K562 (cell line): ENCODE data around the gene DCLK2.

Experiments used
- CEBPG ChIP-seq, 3 experiments: fragments of 200-800 bp in 1 of 3; sonication (Bioruptor generic) in 1 of 3; sonication (generic) in 1 of 3; formaldehyde crosslinking in 1 of 3; IDR thresholded peaks in 2 of 3; conservative IDR thresholded peaks in 1 of 3; 2 replicates each; pipeline versions ENCODE4 v1.6.1 to v1.8.0; 2016 to 2022; ENCODE audit warnings: missing compliant biosample characterization in 2 of 3, missing genetic modification characterization in 2 of 3, mild to moderate bottlenecking in 1 of 3, missing genetic modification reagents in 1 of 3
- JUN ChIP-seq, 2 experiments: sonication (generic) in 1 of 2; formaldehyde crosslinking in 1 of 2; IDR thresholded peaks; 2 replicates each; pipeline versions ENCODE4 v1.6.1 to v1.8.0; 2012 to 2022; ENCODE audit warnings: borderline replicate concordance in 2 of 2, mild to moderate bottlenecking in 2 of 2, improper control_type of control experiment in 1 of 2, low read depth in 1 of 2, low read length in 1 of 2, missing genetic modification reagents in 1 of 2
- MXI1 ChIP-seq: IDR thresholded peaks from 2 replicates; pipeline ENCODE4 v1.6.1; 2011; ENCODE audit warnings: low read depth, mild to moderate bottlenecking, improper control_type of control experiment, low read length
- SIN3B ChIP-seq: fragments of 450-650 bp; IDR thresholded peaks from 2 replicates; pipeline ENCODE4 v1.6.1; 2017; ENCODE audit warnings: low read depth, mild to moderate bottlenecking, moderate library complexity
- TCF7L2 ChIP-seq: fragments of 150-350 bp; IDR thresholded peaks from 2 replicates; pipeline ENCODE4 v1.6.1; 2016; ENCODE audit warnings: low read depth, mild to moderate bottlenecking, low read length, moderate library complexity
- TEAD1 ChIP-seq, 2 experiments: fragments of 450-650 bp in 1 of 2; sonication (generic) in 1 of 2; formaldehyde crosslinking; IDR thresholded peaks; 2 replicates each; pipeline versions ENCODE4 v1.4.0 to v1.8.0; 2020 to 2022; ENCODE audit warnings: mild to moderate bottlenecking in 2 of 2, missing genetic modification reagents in 1 of 2
- ZNF274 ChIP-seq: IDR thresholded peaks from 2 replicates; pipeline ENCODE4 v1.6.1; 2011; ENCODE audit warnings: low read depth, mild to moderate bottlenecking, low read length, moderate library complexity, borderline replicate concordance
- TF ChIP-seq, protein P1 (sequence below): IDR thresholded peaks from 2 replicates; pipeline ENCODE4 v1.6.1; 2011; ENCODE audit warnings: borderline replicate concordance, low read depth, mild to moderate bottlenecking, moderate library complexity, low read length; ENCODE audit not compliant: insufficient read depth, poor library complexity, severe bottlenecking
- TF ChIP-seq, protein P2 (sequence below), 3 experiments: IDR thresholded peaks in 2 of 3; conservative IDR thresholded peaks in 1 of 3; 2 replicates each; pipeline ENCODE4 v1.5.1; 2011 to 2012; ENCODE audit warnings: low read length in 3 of 3, mild to moderate bottlenecking in 3 of 3, control low read depth in 2 of 3, improper control_type of control experiment in 1 of 3, inconsistent platforms in 1 of 3, low read depth in 1 of 3, mixed read lengths in 1 of 3, moderate library complexity in 1 of 3; ENCODE audit not compliant: insufficient read depth in 2 of 3
- TF ChIP-seq, protein P3 (sequence below): fragments of 450-650 bp; formaldehyde crosslinking; IDR thresholded peaks from 2 replicates; pipeline ENCODE4 v1.4.0; 2022; ENCODE audit warnings: missing genetic modification characterization

- TF ChIP-seq, protein P1, sequence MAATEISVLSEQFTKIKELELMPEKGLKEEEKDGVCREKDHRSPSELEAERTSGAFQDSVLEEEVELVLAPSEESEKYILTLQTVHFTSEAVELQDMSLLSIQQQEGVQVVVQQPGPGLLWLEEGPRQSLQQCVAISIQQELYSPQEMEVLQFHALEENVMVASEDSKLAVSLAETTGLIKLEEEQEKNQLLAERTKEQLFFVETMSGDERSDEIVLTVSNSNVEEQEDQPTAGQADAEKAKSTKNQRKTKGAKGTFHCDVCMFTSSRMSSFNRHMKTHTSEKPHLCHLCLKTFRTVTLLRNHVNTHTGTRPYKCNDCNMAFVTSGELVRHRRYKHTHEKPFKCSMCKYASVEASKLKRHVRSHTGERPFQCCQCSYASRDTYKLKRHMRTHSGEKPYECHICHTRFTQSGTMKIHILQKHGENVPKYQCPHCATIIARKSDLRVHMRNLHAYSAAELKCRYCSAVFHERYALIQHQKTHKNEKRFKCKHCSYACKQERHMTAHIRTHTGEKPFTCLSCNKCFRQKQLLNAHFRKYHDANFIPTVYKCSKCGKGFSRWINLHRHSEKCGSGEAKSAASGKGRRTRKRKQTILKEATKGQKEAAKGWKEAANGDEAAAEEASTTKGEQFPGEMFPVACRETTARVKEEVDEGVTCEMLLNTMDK = no peak
- TF ChIP-seq SIN3B = no peak
- TF ChIP-seq ZNF274 = no peak
- TF ChIP-seq TEAD1 (CRISPR knock-in tag; IDR thresholded peaks at IDR 0.05) = no peak
- TF ChIP-seq JUN (IDR thresholded peaks at IDR 0.05; ENCODE audit: borderline replicate concordance, low read depth, low read length) = no peak
- no peak for TF ChIP-seq JUN (CRISPR knock-in tag; IDR thresholded peaks at IDR 0.05; ENCODE audit: borderline replicate concordance)
- TF ChIP-seq TCF7L2 = no peak
- TF ChIP-seq CEBPG (CRISPR knock-in tag; IDR thresholded peaks at IDR 0.05) = no peak
- no peak for TF ChIP-seq CEBPG (tag; conservative IDR thresholded peaks at IDR 0.05 in 1 of 2, IDR thresholded peaks at IDR 0.05 in 1 of 2)
- TF ChIP-seq, protein P2, sequence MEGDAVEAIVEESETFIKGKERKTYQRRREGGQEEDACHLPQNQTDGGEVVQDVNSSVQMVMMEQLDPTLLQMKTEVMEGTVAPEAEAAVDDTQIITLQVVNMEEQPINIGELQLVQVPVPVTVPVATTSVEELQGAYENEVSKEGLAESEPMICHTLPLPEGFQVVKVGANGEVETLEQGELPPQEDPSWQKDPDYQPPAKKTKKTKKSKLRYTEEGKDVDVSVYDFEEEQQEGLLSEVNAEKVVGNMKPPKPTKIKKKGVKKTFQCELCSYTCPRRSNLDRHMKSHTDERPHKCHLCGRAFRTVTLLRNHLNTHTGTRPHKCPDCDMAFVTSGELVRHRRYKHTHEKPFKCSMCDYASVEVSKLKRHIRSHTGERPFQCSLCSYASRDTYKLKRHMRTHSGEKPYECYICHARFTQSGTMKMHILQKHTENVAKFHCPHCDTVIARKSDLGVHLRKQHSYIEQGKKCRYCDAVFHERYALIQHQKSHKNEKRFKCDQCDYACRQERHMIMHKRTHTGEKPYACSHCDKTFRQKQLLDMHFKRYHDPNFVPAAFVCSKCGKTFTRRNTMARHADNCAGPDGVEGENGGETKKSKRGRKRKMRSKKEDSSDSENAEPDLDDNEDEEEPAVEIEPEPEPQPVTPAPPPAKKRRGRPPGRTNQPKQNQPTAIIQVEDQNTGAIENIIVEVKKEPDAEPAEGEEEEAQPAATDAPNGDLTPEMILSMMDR (IDR thresholded peaks at IDR 0.05 in 2 of 3, conservative IDR thresholded peaks at IDR 0.05 in 1 of 3; ENCODE audit: insufficient read depth in 2 of 3, low read depth in 1 of 3, low read length in 3 of 3) = no peak
- TF ChIP-seq MXI1 = no peak
- TF ChIP-seq, protein P3, sequence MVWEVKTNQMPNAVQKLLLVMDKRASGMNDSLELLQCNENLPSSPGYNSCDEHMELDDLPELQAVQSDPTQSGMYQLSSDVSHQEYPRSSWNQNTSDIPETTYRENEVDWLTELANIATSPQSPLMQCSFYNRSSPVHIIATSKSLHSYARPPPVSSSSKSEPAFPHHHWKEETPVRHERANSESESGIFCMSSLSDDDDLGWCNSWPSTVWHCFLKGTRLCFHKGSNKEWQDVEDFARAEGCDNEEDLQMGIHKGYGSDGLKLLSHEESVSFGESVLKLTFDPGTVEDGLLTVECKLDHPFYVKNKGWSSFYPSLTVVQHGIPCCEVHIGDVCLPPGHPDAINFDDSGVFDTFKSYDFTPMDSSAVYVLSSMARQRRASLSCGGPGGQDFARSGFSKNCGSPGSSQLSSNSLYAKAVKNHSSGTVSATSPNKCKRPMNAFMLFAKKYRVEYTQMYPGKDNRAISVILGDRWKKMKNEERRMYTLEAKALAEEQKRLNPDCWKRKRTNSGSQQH (CRISPR knock-in tag) = no peak
Observed at GRCh38 chr4:150167054-150167453, 88.8 kb downstream of the DCLK2 start.
